Upper lobe of right lung (tissue), 1 donor: Measurements from ENCODE around the gene PDLIM5. TPM values are rescaled to one million over a fixed set of nuclear protein-coding genes. Genes with fewer than 3 reads are reported as not detected.

Source experiments
- ATAC-seq: fragments of 200-7000 bp; cut with Tn5 transposase; one replicate; pipeline ENCODE4 v1.9.1; 2020; ENCODE audit warnings: mild to moderate bottlenecking, moderate library complexity
- DNase-seq: peaks from one replicate; pipeline ENCODE4 v3.0.0-alpha.2; 2020
- H3K27ac ChIP-seq: fragments of 200-600 bp; one replicate; pipeline ENCODE4 v1.8.0; 2022
- H3K27me3 ChIP-seq: fragments of 200-600 bp; one replicate; pipeline ENCODE4 v1.8.0; 2022; ENCODE audit warnings: mild to moderate bottlenecking
- H3K36me3 ChIP-seq: fragments of 200-600 bp; one replicate; pipeline ENCODE4 v1.8.0; 2022
- H3K4me1 ChIP-seq: fragments of 200-600 bp; one replicate; pipeline ENCODE4 v1.8.0; 2022
- H3K4me3 ChIP-seq: fragments of 200-600 bp; one replicate; pipeline ENCODE4 v1.8.0; 2022; ENCODE audit warnings: mild to moderate bottlenecking
- H3K9me3 ChIP-seq: fragments of 200-600 bp; one replicate; pipeline ENCODE4 v1.8.0; 2022
- CTCF ChIP-seq: fragments of 200-600 bp; IDR thresholded peaks from one replicate; pipeline ENCODE4 v1.8.0; 2022; ENCODE audit warnings: antibody characterized with exemption
- intact Hi-C: fragments of 100-400 bp; cut with DNase I; formaldehyde crosslinking; loops from one replicate; pipeline ENCODE4 v1.11.0; 2022
- total RNA-seq: library from RNA; stranded (reverse); fragmentation: NEBNext Ultra II Directional; extraction: Animal tissue kit (Norgen Biotek cat#: 25700); gene quantifications from one replicate; pipeline ENCODE4 v1.2.1, GENCODE V29; 2021
- donor health status: DM: no; HTN: yes; CAD: no; lungs with severe emphysema.

PDLIM5 gene
- total RNA-seq, 1 donor from 2014 or later: 82.8 TPM

- no peaks in the 10 kb centered on the region for H3K27me3 ChIP-seq
- no peaks in the 10 kb centered on the region for H3K36me3 ChIP-seq
- intact Hi-C loops: no loop called here
- no peak for TF ChIP-seq CTCF
- no peaks in the 10 kb centered on the region for H3K9me3 ChIP-seq
- DNase-seq: no peak
- ATAC-seq: no peak
- H3K27ac ChIP-seq: no peak overlapping the region
- no peaks in the 10 kb centered on the region for H3K4me1 ChIP-seq
- H3K4me3 ChIP-seq: no peak overlapping the region
These were observed 262.8 kb downstream of the PDLIM5 start for GRCh38 chr4:94714365-94715160.

GRCh38 chr4:94715726-94716125 lies 264.0 kb downstream of the PDLIM5 start:
- Histone ChIP-seq H3K9me3 (no peaks in the 10 kb centered on the region), H3K4me3 (no peak overlapping the region), H3K27me3 (no peaks in the 10 kb centered on the region), H3K27ac (no peak overlapping the region), H3K36me3 (no peaks in the 10 kb centered on the region), H3K4me1 (no peaks in the 10 kb centered on the region)
- intact Hi-C loops: no loop called here
- ATAC-seq (no peak), DNase-seq (no peak)
- no peak for TF ChIP-seq CTCF

Other genes with a start within 250 kb of the PDLIM5 start
- gene SMARCAD1, start 244.1 kb upstream of the PDLIM5 start, total RNA-seq: 21.0 TPM
- gene HPGDS, start 109.1 kb upstream of the PDLIM5 start, total RNA-seq: 15.8 TPM